ENCODE results near the gene IKZF2.

DNA sequence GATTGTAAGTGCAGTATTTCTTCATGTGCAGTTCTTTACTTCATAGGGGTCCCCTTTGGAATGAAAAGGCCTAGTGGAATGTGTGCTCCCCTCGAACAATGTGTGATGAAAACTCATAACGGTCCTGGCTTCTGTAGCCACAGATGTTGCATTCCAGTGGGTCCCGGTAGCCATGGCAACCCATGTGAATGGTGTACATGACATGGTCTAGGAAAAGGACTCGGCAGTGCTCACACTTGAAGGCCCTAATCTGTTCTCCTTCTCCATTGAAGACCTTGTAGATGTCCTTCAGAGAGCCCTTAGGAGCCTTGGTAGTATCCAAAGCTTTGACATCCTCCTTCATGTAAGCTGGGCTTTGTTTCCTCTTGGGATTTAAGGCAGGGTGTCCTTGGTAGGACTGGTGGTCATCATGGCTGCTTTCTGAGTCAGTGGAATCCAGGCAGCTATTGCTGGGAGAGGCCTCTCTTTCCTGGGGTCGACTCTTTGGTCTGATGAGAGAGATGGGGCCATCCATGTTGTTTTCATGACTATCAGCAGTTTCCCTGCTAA is 144.0 kb downstream of the IKZF2 start:
- TF ChIP-seq, protein P1, sequence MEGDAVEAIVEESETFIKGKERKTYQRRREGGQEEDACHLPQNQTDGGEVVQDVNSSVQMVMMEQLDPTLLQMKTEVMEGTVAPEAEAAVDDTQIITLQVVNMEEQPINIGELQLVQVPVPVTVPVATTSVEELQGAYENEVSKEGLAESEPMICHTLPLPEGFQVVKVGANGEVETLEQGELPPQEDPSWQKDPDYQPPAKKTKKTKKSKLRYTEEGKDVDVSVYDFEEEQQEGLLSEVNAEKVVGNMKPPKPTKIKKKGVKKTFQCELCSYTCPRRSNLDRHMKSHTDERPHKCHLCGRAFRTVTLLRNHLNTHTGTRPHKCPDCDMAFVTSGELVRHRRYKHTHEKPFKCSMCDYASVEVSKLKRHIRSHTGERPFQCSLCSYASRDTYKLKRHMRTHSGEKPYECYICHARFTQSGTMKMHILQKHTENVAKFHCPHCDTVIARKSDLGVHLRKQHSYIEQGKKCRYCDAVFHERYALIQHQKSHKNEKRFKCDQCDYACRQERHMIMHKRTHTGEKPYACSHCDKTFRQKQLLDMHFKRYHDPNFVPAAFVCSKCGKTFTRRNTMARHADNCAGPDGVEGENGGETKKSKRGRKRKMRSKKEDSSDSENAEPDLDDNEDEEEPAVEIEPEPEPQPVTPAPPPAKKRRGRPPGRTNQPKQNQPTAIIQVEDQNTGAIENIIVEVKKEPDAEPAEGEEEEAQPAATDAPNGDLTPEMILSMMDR (IDR thresholded peaks at IDR 0.05 in 2 of 3, conservative IDR thresholded peaks at IDR 0.05 in 1 of 3; ENCODE audit: borderline replicate concordance in 1 of 3, insufficient read depth in 1 of 3, low read depth in 2 of 3, low read length in 2 of 3): no peak
- TF ChIP-seq SRF (IDR thresholded peaks at IDR 0.05; ENCODE audit: low read depth) (no peak), EZH2 (IDR thresholded peaks at IDR 0.05) (no peak), JUND (IDR thresholded peaks at IDR 0.05) (no peak), TCF7L2 (IDR thresholded peaks at IDR 0.05; ENCODE audit: borderline replicate concordance, extremely low read depth, insufficient read depth, insufficient read length) (no peak), SIN3A (IDR thresholded peaks at IDR 0.05; ENCODE audit: low read depth) (no peak), POLR2AphosphoS5 (IDR thresholded peaks at IDR 0.05; ENCODE audit: low read depth, low read length) (no peak), SP1 (IDR thresholded peaks at IDR 0.05; ENCODE audit: low read depth) (no peak), ZNF274 (IDR thresholded peaks at IDR 0.05; ENCODE audit: low read depth, low read length) (no peak), POLR2A (IDR thresholded peaks at IDR 0.05; ENCODE audit: borderline replicate concordance, extremely low read depth, insufficient read depth, insufficient read length) (no peak), EZH2phosphoT487 (IDR thresholded peaks at IDR 0.05; ENCODE audit: borderline replicate concordance) (no peak)
- TF ChIP-seq, protein P2, sequence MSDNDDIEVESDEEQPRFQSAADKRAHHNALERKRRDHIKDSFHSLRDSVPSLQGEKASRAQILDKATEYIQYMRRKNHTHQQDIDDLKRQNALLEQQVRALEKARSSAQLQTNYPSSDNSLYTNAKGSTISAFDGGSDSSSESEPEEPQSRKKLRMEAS (IDR thresholded peaks at IDR 0.05): no peak
